ENCODE results near the gene TSHZ2.

GRCh38 chr20:53502820-53503219 lies 530.7 kb downstream of the TSHZ2 start:
- TF ChIP-seq POLR2A (IDR thresholded peaks at IDR 0.05; ENCODE audit: low read depth, low read length), result no peak
- TF ChIP-seq, protein P1, sequence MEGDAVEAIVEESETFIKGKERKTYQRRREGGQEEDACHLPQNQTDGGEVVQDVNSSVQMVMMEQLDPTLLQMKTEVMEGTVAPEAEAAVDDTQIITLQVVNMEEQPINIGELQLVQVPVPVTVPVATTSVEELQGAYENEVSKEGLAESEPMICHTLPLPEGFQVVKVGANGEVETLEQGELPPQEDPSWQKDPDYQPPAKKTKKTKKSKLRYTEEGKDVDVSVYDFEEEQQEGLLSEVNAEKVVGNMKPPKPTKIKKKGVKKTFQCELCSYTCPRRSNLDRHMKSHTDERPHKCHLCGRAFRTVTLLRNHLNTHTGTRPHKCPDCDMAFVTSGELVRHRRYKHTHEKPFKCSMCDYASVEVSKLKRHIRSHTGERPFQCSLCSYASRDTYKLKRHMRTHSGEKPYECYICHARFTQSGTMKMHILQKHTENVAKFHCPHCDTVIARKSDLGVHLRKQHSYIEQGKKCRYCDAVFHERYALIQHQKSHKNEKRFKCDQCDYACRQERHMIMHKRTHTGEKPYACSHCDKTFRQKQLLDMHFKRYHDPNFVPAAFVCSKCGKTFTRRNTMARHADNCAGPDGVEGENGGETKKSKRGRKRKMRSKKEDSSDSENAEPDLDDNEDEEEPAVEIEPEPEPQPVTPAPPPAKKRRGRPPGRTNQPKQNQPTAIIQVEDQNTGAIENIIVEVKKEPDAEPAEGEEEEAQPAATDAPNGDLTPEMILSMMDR (conservative IDR thresholded peaks at IDR 0.05; ENCODE audit: low read depth, low read length), result no peak

All from IMR-90 (cell line).